Thyroid gland (tissue), 4 donors: ENCODE measurements around the gene CAPZB.

Experiments
- POLR2A ChIP-seq, 2 donors: fragments of 450-650 bp; IDR thresholded peaks; one replicate each; pipeline ENCODE4 v1.6.1; 2017; ENCODE audit warnings: antibody characterized with exemption in 2 of 2, mild to moderate bottlenecking in 2 of 2, moderate library complexity in 1 of 2
- TF ChIP-seq, protein P1 (sequence below), 6 experiments: fragments of 200-600 bp in 3 of 6; fragments of 450-650 bp in 3 of 6; sonication (generic) in 3 of 6; IDR thresholded peaks; one replicate each; pipeline ENCODE4 v1.5.1; 2016 to 2019; ENCODE audit warnings: antibody characterized with exemption in 6 of 6, mild to moderate bottlenecking in 2 of 6, inconsistent platforms in 1 of 6, moderate library complexity in 1 of 6

- TF ChIP-seq, protein P1, sequence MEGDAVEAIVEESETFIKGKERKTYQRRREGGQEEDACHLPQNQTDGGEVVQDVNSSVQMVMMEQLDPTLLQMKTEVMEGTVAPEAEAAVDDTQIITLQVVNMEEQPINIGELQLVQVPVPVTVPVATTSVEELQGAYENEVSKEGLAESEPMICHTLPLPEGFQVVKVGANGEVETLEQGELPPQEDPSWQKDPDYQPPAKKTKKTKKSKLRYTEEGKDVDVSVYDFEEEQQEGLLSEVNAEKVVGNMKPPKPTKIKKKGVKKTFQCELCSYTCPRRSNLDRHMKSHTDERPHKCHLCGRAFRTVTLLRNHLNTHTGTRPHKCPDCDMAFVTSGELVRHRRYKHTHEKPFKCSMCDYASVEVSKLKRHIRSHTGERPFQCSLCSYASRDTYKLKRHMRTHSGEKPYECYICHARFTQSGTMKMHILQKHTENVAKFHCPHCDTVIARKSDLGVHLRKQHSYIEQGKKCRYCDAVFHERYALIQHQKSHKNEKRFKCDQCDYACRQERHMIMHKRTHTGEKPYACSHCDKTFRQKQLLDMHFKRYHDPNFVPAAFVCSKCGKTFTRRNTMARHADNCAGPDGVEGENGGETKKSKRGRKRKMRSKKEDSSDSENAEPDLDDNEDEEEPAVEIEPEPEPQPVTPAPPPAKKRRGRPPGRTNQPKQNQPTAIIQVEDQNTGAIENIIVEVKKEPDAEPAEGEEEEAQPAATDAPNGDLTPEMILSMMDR (IDR thresholded peaks at IDR 0.05), result no peak
- TF ChIP-seq POLR2A (IDR thresholded peaks at IDR 0.05), result no peak
Measured at GRCh38 chr1:19360843-19361610, 124.3 kb downstream of the CAPZB start.
